ENCODE measurements around the gene BIRC2. TPM values are rescaled to one million over a fixed set of nuclear protein-coding genes. Genes with fewer than 3 reads are reported as not detected.

Gene BIRC2
- total and polyA plus RNA-seq, 2 experiments from 2014 or later = 15.3 to 25.2 TPM

DNA sequence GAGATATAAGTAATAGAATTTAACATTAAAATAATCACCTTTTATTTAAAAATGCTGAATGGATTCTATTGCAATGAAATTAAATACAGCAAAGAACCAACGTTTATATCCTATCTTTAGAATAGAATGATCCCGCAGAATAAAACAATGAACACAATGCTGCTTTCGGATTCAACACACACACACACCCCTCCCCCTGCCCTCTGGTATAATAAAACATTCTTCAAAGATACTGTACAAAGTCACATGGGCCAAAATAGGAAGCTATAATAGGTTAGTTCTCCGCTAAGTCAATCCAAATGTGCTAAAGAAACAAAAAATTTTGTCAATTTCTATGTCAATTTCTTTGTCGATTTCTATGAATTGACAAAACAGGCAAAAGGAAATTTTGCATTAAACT lies 58.5 kb downstream of the BIRC2 start:
- peaks cover 23% of the 10 kb centered on the region for H3K79me2 ChIP-seq (replicated peaks; ENCODE audit: insufficient read depth)

DNA sequence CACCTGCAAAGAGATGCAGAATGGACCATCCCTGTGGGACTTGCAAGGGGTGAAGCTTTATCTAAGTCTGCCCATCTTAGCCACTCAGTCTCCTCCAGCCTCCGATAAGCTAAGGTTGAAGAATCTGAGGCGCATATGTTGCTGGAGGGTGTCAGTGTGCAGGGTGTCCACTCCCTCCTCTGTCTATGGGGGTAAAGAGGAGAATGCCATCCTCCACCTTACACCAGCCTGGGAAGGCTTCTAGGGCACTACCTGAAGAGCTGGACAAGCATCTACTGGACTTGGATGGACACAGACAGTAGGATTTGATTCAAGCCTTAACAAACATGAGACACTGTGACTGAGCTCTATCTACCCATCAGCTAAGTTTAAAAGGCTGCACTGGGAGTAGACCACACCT lies 59.1 kb downstream of the BIRC2 start:
- Histone ChIP-seq H3K4me3 (no peak overlapping the region), H3K9me2 (ENCODE audit: insufficient read depth) (no peaks in the 10 kb centered on the region), H2AFZ (no peak overlapping the region), H3K4me2 (no peak overlapping the region), H3F3A (replicated peaks; ENCODE audit: low read depth) (no peaks in the 10 kb centered on the region), H3K79me2 (replicated peaks; ENCODE audit: insufficient read depth) (peaks cover 23% of the 10 kb centered on the region), H3K36me3 (ENCODE audit: insufficient read depth) (no peaks in the 10 kb centered on the region), H4K20me1 (replicated peaks; ENCODE audit: insufficient read depth) (peaks cover 8% of the 10 kb centered on the region; the same call in 1 of the 2 replicates), H3K4me1 (ENCODE audit: insufficient read depth) (0 out of 2 replicates have a peak, but pooled peaks cover 6% of the 10 kb centered on the region), H3K27me3 (ENCODE audit: insufficient read depth) (no peaks in the 10 kb centered on the region), H3K27ac (ENCODE audit: low read depth) (no peak overlapping the region)
- DNase-seq (ENCODE audit: low spot score) (no peak), ATAC-seq (no peak)
- Mint-ChIP-seq H3K27ac (no peak overlapping the region), H3K4me3 (no peak overlapping the region), H3K9me3 (no peaks in the 10 kb centered on the region), H3K27me3 (ENCODE audit: insufficient read depth, low read depth, poor library complexity) (peaks cover 5% of the 10 kb centered on the region), H3K36me3 (ENCODE audit: low read depth) (peaks cover 14% of the 10 kb centered on the region; the same call in 1 of the 3 replicates), H3K4me1 (peaks cover 2% of the 10 kb centered on the region)
- no peak for TF ChIP-seq STAT1 (IDR thresholded peaks at IDR 0.05; ENCODE audit: unreplicated experiment)
- no peak for TF ChIP-seq CREB1 (CRISPR knock-in tag; IDR thresholded peaks at IDR 0.05; ENCODE audit: low read depth)
- TF ChIP-seq, protein P1, sequence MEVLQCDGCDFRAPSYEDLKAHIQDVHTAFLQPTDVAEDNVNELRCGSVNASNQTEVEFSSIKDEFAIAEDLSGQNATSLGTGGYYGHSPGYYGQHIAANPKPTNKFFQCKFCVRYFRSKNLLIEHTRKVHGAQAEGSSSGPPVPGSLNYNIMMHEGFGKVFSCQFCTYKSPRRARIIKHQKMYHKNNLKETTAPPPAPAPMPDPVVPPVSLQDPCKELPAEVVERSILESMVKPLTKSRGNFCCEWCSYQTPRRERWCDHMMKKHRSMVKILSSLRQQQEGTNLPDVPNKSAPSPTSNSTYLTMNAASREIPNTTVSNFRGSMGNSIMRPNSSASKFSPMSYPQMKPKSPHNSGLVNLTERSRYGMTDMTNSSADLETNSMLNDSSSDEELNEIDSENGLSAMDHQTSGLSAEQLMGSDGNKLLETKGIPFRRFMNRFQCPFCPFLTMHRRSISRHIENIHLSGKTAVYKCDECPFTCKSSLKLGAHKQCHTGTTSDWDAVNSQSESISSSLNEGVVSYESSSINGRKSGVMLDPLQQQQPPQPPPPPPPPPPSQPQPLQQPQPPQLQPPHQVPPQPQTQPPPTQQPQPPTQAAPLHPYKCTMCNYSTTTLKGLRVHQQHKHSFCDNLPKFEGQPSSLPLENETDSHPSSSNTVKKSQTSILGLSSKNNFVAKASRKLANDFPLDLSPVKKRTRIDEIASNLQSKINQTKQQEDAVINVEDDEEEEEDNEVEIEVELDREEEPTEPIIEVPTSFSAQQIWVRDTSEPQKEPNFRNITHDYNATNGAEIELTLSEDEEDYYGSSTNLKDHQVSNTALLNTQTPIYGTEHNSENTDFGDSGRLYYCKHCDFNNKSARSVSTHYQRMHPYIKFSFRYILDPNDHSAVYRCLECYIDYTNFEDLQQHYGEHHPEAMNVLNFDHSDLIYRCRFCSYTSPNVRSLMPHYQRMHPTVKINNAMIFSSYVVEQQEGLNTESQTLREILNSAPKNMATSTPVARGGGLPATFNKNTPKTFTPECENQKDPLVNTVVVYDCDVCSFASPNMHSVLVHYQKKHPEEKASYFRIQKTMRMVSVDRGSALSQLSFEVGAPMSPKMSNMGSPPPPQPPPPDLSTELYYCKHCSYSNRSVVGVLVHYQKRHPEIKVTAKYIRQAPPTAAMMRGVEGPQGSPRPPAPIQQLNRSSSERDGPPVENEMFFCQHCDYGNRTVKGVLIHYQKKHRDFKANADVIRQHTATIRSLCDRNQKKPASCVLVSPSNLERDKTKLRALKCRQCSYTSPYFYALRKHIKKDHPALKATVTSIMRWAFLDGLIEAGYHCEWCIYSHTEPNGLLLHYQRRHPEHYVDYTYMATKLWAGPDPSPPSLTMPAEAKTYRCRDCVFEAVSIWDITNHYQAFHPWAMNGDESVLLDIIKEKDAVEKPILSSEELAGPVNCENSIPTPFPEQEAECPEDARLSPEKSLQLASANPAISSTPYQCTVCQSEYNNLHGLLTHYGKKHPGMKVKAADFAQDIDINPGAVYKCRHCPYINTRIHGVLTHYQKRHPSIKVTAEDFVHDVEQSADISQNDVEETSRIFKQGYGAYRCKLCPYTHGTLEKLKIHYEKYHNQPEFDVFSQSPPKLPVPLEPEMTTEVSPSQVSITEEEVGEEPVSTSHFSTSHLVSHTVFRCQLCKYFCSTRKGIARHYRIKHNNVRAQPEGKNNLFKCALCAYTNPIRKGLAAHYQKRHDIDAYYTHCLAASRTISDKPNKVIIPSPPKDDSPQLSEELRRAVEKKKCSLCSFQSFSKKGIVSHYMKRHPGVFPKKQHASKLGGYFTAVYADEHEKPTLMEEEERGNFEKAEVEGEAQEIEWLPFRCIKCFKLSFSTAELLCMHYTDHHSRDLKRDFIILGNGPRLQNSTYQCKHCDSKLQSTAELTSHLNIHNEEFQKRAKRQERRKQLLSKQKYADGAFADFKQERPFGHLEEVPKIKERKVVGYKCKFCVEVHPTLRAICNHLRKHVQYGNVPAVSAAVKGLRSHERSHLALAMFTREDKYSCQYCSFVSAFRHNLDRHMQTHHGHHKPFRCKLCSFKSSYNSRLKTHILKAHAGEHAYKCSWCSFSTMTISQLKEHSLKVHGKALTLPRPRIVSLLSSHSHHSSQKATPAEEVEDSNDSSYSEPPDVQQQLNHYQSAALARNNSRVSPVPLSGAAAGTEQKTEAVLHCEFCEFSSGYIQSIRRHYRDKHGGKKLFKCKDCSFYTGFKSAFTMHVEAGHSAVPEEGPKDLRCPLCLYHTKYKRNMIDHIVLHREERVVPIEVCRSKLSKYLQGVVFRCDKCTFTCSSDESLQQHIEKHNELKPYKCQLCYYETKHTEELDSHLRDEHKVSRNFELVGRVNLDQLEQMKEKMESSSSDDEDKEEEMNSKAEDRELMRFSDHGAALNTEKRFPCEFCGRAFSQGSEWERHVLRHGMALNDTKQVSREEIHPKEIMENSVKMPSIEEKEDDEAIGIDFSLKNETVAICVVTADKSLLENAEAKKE (CRISPR knock-in tag; IDR thresholded peaks at IDR 0.05) = no peak
- TF ChIP-seq NANOG (IDR thresholded peaks at IDR 0.05; ENCODE audit: borderline replicate concordance) = no peak
- TF ChIP-seq EZH2phosphoT487 (IDR thresholded peaks at IDR 0.05; ENCODE audit: unreplicated experiment) = no peak
- no peak for TF ChIP-seq EZH2 (IDR thresholded peaks at IDR 0.05; ENCODE audit: low read depth, unreplicated experiment)

More for the DNA sequence above, 58.5 kb downstream of the BIRC2 start:
- Histone ChIP-seq H3K27me3 (ENCODE audit: insufficient read depth) (no peaks in the 10 kb centered on the region), H3K27ac (ENCODE audit: low read depth) (no peak overlapping the region), H4K20me1 (replicated peaks; ENCODE audit: insufficient read depth) (peaks cover 8% of the 10 kb centered on the region; the same call in 1 of the 2 replicates), H3K36me3 (ENCODE audit: insufficient read depth) (no peaks in the 10 kb centered on the region; the same call in 1 of the 2 replicates), H3F3A (replicated peaks; ENCODE audit: low read depth) (no peaks in the 10 kb centered on the region), H3K9me2 (ENCODE audit: insufficient read depth) (no peaks in the 10 kb centered on the region), H2AFZ (no peak overlapping the region), H3K4me1 (ENCODE audit: insufficient read depth) (0 out of 2 replicates have a peak, but pooled peaks cover under 1% of the 10 kb centered on the region), H3K4me3 (no peak overlapping the region), H3K4me2 (no peak overlapping the region)
- no peak overlapping the region for H3K27ac Mint-ChIP-seq
- ATAC-seq = no peak
- peaks cover 19% of the 10 kb centered on the region; the same call in 2 of the 3 replicates for H3K36me3 Mint-ChIP-seq (ENCODE audit: low read depth)
- H3K4me3 Mint-ChIP-seq = no peak overlapping the region
- TF ChIP-seq EZH2phosphoT487 (IDR thresholded peaks at IDR 0.05; ENCODE audit: unreplicated experiment) = no peak
- TF ChIP-seq CTCF (conservative IDR thresholded peaks at IDR 0.05; ENCODE audit: low read depth in 2 of 2) = no peak
- TF ChIP-seq CREB1 (CRISPR knock-in tag; IDR thresholded peaks at IDR 0.05; ENCODE audit: low read depth) = no peak
- TF ChIP-seq ZNF331 (CRISPR knock-in tag; IDR thresholded peaks at IDR 0.05; ENCODE audit: low read depth) = no peak
- TF ChIP-seq ETS1 (IDR thresholded peaks at IDR 0.05) = no peak
- peaks cover 2% of the 10 kb centered on the region for H3K4me1 Mint-ChIP-seq
- DNase-seq (ENCODE audit: low spot score) = no peak
- H3K27me3 Mint-ChIP-seq (ENCODE audit: insufficient read depth, low read depth, poor library complexity) = peaks cover 5% of the 10 kb centered on the region
- no peaks in the 10 kb centered on the region for H3K9me3 Mint-ChIP-seq

All from GM23338 (cell line).